ENCODE results near the gene DCST1.

The DCST1 gene

GRCh38 chr1:155042789-155043188 is 9.2 kb downstream of the DCST1 start (continued):
- TF ChIP-seq PPARA (CRISPR knock-in tag; IDR thresholded peaks at IDR 0.05; ENCODE audit: borderline replicate concordance) (no peak), CSDC2 (CRISPR knock-in tag; IDR thresholded peaks at IDR 0.05) (no peak), PATZ1 (CRISPR knock-in tag; IDR thresholded peaks at IDR 0.05; ENCODE audit: borderline replicate concordance) (no peak), TCF4 (CRISPR knock-in tag; IDR thresholded peaks at IDR 0.05; ENCODE audit: borderline replicate concordance) (no peak), ARNTL (CRISPR knock-in tag; IDR thresholded peaks at IDR 0.05; ENCODE audit: borderline replicate concordance, low read depth) (no peak), ZFP30 (CRISPR knock-in tag; IDR thresholded peaks at IDR 0.05) (no peak), ESRRG (CRISPR knock-in tag; IDR thresholded peaks at IDR 0.05) (no peak)

- ATAC-seq = no peak
- no peak for TF ChIP-seq ISL1 (CRISPR knock-in tag; IDR thresholded peaks at IDR 0.05)
- TF ChIP-seq ZNF8 (CRISPR knock-in tag; IDR thresholded peaks at IDR 0.05) = no peak
- no peak for TF ChIP-seq SNAI2 (CRISPR knock-in tag; IDR thresholded peaks at IDR 0.05)
Measured at GRCh38 chr1:155043301-155043702, 9.7 kb downstream of the DCST1 start.

- TF ChIP-seq ZNF8 (CRISPR knock-in tag; IDR thresholded peaks at IDR 0.05) = no peak
- no peak for TF ChIP-seq RARB (CRISPR knock-in tag; IDR thresholded peaks at IDR 0.05)
- no peak for TF ChIP-seq TSHZ2 (CRISPR knock-in tag; IDR thresholded peaks at IDR 0.05)
- TF ChIP-seq POU6F1 (CRISPR knock-in tag; IDR thresholded peaks at IDR 0.05; ENCODE audit: borderline replicate concordance, low read depth) = no peak
- TF ChIP-seq PPARA (CRISPR knock-in tag; IDR thresholded peaks at IDR 0.05; ENCODE audit: borderline replicate concordance) = no peak
- TF ChIP-seq CSDC2 (CRISPR knock-in tag; IDR thresholded peaks at IDR 0.05) = no peak
- TF ChIP-seq TOX (CRISPR knock-in tag; IDR thresholded peaks at IDR 0.05; ENCODE audit: borderline replicate concordance) = no peak
- no peak for TF ChIP-seq ZFP3 (CRISPR knock-in tag; IDR thresholded peaks at IDR 0.05)
- no peak for TF ChIP-seq BACH2 (CRISPR knock-in tag; IDR thresholded peaks at IDR 0.05; ENCODE audit: borderline replicate concordance)
- TF ChIP-seq SNAI2 (CRISPR knock-in tag; IDR thresholded peaks at IDR 0.05) = no peak
- no peak for TF ChIP-seq ISL1 (CRISPR knock-in tag; IDR thresholded peaks at IDR 0.05)
- no peak for TF ChIP-seq CREB5 (CRISPR knock-in tag; IDR thresholded peaks at IDR 0.05; ENCODE audit: low read depth)
- TF ChIP-seq ESRRG (CRISPR knock-in tag; IDR thresholded peaks at IDR 0.05) = no peak
- TF ChIP-seq TCF4 (CRISPR knock-in tag; IDR thresholded peaks at IDR 0.05; ENCODE audit: borderline replicate concordance) = no peak
- TF ChIP-seq ZNF70 (CRISPR knock-in tag; IDR thresholded peaks at IDR 0.05) = no peak
- no peak for TF ChIP-seq CSRNP3 (CRISPR knock-in tag; IDR thresholded peaks at IDR 0.05)
- no peak for TF ChIP-seq PATZ1 (CRISPR knock-in tag; IDR thresholded peaks at IDR 0.05; ENCODE audit: borderline replicate concordance)
- no peak for TF ChIP-seq ZC3H10 (CRISPR knock-in tag; IDR thresholded peaks at IDR 0.05)
- no peak for TF ChIP-seq OSR1 (CRISPR knock-in tag; IDR thresholded peaks at IDR 0.05)
- ATAC-seq = no peak
Measured at GRCh38 chr1:155043793-155044192, 10.2 kb downstream of the DCST1 start.

Measured in SK-N-SH treated with all-trans-retinoic acid at 6 μM for 48 hours (cell line).